ENCODE data around the gene PDE8B. TPM values are rescaled to one million over a fixed set of nuclear protein-coding genes. Genes with fewer than 3 reads are reported as not detected.

PDE8B gene
- total RNA-seq, 1 experiment from 2014 or later = 0.17 TPM

DNA sequence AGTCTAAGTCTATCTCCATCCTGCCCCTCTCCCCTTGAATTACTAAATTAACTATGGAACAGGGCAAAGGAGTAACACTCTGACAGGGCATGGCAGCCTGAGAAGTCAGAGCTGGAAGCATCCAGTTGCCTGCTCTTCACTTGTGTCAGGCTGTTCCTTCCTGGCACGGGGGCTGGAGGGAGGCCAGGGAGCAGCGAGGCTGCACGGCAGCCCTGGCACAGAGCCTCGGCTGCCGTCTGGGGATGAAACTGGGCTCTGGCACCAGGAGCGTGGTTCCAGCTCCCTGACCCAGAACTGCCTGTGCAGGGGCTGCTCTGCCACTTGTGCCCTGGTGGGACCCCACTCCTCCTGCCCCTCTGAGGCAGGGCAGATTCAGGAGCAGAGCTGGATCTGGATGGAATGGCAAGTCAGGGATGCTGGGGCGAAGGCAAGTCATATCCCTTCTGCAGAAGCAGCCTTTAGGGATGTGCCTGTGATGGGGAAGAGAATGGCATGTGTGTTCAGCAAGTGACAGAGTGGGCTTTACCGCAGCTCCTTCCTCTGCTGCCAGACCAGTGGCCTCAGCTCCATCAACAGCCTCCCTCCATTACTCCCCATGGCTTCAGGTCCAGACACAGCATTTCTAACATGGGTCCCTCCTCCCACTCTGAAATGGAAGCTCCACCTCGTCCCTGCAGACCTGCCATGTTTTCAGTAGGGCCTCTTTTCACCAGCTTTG lies 42.2 kb upstream of the PDE8B start:
- H3K79me2 ChIP-seq (ENCODE audit: insufficient read depth, low read length) = no peaks in the 10 kb centered on the region
- no peaks in the 10 kb centered on the region for H4K20me1 ChIP-seq (ENCODE audit: insufficient read depth)
- peak overlapping the region; percentile 16 for H3K4me2 ChIP-seq (ENCODE audit: low read length)
- H3K9ac ChIP-seq (ENCODE audit: low read length) = no peak overlapping the region
- ATAC-seq = peak; percentile 17
- H3K27me3 ChIP-seq (ENCODE audit: insufficient read depth, low read length) = no peaks in the 10 kb centered on the region
- TF ChIP-seq POLR2AphosphoS5 (IDR thresholded peaks at IDR 0.05; ENCODE audit: low read depth, low read length) (no peak), FOSL1 (IDR thresholded peaks at IDR 0.05; ENCODE audit: low read depth) (no peak), EZH2phosphoT487 (IDR thresholded peaks at IDR 0.05; ENCODE audit: borderline replicate concordance) (no peak)
- H3K9me3 ChIP-seq (ENCODE audit: control insufficient read depth in 1 of 2, insufficient read depth in 1 of 2, low read depth in 1 of 2, low read length in 2 of 2) = no peaks in the 10 kb centered on the region
- DNase-seq (ENCODE audit: low read depth, low spot score) = no peak
- no peak overlapping the region for H2AFZ ChIP-seq (ENCODE audit: low read depth, low read length, poor library complexity, severe bottlenecking)
- no TSS peak for BruUV-seq (replicated peaks)
- intact Hi-C loops (cut with micrococcal nuclease) = no loop called here
- peaks cover 10 to 21% of the 10 kb centered on the region in 2 experiments; a peak in 3 of 4 replicates for H3K4me1 ChIP-seq (ENCODE audit: control insufficient read depth in 1 of 2, insufficient read depth in 2 of 2, low read length in 2 of 2)
- ChIA-PET RAD21 (ENCODE audit: low non-redundant PET in 1 of 2, low total read pairs in 2 of 2, uncharacterized antibody in 2 of 2, unreplicated experiment in 2 of 2) (no interaction called here), POLR2A (no interaction called here), CTCF (no interaction called here)
- no peaks in the 10 kb centered on the region for H3K9me2 ChIP-seq (ENCODE audit: insufficient read depth)
- H3K27ac ChIP-seq (ENCODE audit: low read depth, low read length) = no peak overlapping the region
- no peaks in the 10 kb centered on the region for H3K36me3 ChIP-seq (ENCODE audit: control insufficient read depth in 1 of 2, insufficient read depth in 2 of 2, low read length in 2 of 2)
- no peak overlapping the region for H3K4me3 ChIP-seq (replicated peaks in 1 of 2; ENCODE audit: low read depth in 1 of 2, low read length in 2 of 2)

DNA sequence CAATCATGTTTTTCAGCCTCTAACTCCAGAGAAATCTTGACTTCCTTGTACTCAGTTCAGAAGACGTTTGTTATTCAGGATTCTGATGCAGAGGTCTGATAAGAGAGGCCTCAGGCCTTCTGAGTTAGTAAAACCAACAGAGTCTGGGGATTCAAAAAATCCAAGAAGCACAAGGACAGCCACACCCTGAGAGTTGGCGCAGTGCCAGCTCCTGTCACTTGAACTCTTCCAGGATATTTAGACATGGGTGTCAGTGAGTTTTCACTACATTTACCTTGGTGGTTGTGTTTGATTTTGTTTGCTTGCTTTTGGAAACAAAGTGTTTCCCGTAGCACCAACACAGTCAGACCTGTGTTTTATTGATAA lies 41.6 kb upstream of the PDE8B start:
- TF ChIP-seq, protein P1, sequence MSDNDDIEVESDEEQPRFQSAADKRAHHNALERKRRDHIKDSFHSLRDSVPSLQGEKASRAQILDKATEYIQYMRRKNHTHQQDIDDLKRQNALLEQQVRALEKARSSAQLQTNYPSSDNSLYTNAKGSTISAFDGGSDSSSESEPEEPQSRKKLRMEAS (IDR thresholded peaks at IDR 0.05) = no peak
- no peak for TF ChIP-seq POLR2AphosphoS5 (IDR thresholded peaks at IDR 0.05; ENCODE audit: low read depth, low read length)
- TF ChIP-seq ELF1 (IDR thresholded peaks at IDR 0.05; ENCODE audit: borderline replicate concordance, low read depth) = no peak
- no peak for TF ChIP-seq RAD21 (IDR thresholded peaks at IDR 0.05; ENCODE audit: low read depth)
- Histone ChIP-seq H3K4me1 (ENCODE audit: control insufficient read depth in 1 of 2, insufficient read depth in 2 of 2, low read length in 2 of 2) (peaks cover 10 to 21% of the 10 kb centered on the region in 2 experiments; a peak in 3 of 4 replicates), H3K36me3 (ENCODE audit: control insufficient read depth in 1 of 2, insufficient read depth in 2 of 2, low read length in 2 of 2) (no peaks in the 10 kb centered on the region), H3K4me3 (replicated peaks in 1 of 2; ENCODE audit: low read depth in 1 of 2, low read length in 2 of 2) (no peak overlapping the region), H3K9ac (ENCODE audit: low read length) (no peak overlapping the region), H3K4me2 (ENCODE audit: low read length) (0 out of 2 replicates have a peak overlapping the region, but pooled peaks have one; percentile 16), H4K20me1 (ENCODE audit: insufficient read depth) (no peaks in the 10 kb centered on the region), H3K27me3 (ENCODE audit: insufficient read depth, low read length) (no peaks in the 10 kb centered on the region), H2AFZ (ENCODE audit: low read depth, low read length, poor library complexity, severe bottlenecking) (no peak overlapping the region), H3K27ac (ENCODE audit: low read depth, low read length) (no peak overlapping the region), H3K79me2 (ENCODE audit: insufficient read depth, low read length) (no peaks in the 10 kb centered on the region), H3K9me3 (ENCODE audit: control insufficient read depth in 1 of 2, insufficient read depth in 1 of 2, low read depth in 1 of 2, low read length in 2 of 2) (no peaks in the 10 kb centered on the region), H3K9me2 (ENCODE audit: insufficient read depth) (no peaks in the 10 kb centered on the region)
- BruUV-seq (replicated peaks) = no TSS peak
- ChIA-PET RAD21 (ENCODE audit: low non-redundant PET in 1 of 2, low total read pairs in 2 of 2, uncharacterized antibody in 2 of 2, unreplicated experiment in 2 of 2) (no interaction called here), POLR2A (no interaction called here), CTCF (no interaction called here)
- ATAC-seq = no peak
- intact Hi-C loops (cut with micrococcal nuclease) = no loop called here
- DNase-seq (ENCODE audit: low read depth, low spot score) = no peak

All from HCT116 (cell line).